Measurements from ENCODE around the gene SLC8A2. TPM values are rescaled to one million over a fixed set of nuclear protein-coding genes. Genes with fewer than 3 reads are reported as not detected.

The SLC8A2 gene
- polyA plus RNA-seq, 1 donor (not counting 4 experiments of a cell fraction or from before 2014, with no cell fraction given): 0.17 TPM

- Histone ChIP-seq H3K4me1 (ENCODE audit: control insufficient read depth, extremely low read depth, insufficient read depth, low read length) (peaks cover 4% of the 10 kb centered on the region), H3K36me3 (ENCODE audit: control insufficient read depth in 2 of 2, extremely low read depth in 1 of 2, insufficient read depth in 2 of 2, low read length in 2 of 2) (no peaks in the 10 kb centered on the region), H3K27me3 (ENCODE audit: control insufficient read depth, extremely low read depth, insufficient read depth, low read length) (peaks cover 76% of the 10 kb centered on the region), H3K9ac (ENCODE audit: control insufficient read depth, extremely low read depth, insufficient read depth, low read length) (no peak overlapping the region), H4K20me1 (ENCODE audit: control insufficient read depth, extremely low read depth, insufficient read depth, low read length) (peaks cover 4% of the 10 kb centered on the region), H3K79me2 (ENCODE audit: control insufficient read depth, insufficient read depth, low read length) (no peaks in the 10 kb centered on the region), H3K9me3 (ENCODE audit: control insufficient read depth, low read depth, low read length) (no peaks in the 10 kb centered on the region), H3K4me3 (ENCODE audit: control insufficient read depth in 2 of 3, extremely low read depth in 1 of 3, insufficient read depth in 2 of 3, low read depth in 1 of 3, low read length in 3 of 3) (no peak overlapping the region), H3K27ac (ENCODE audit: control insufficient read depth, insufficient read depth, low read length) (no peak overlapping the region), H3K4me2 (ENCODE audit: control insufficient read depth, extremely low read depth, insufficient read depth, low read depth, low read length) (no peak overlapping the region), H2AFZ (ENCODE audit: control insufficient read depth, low read length) (no peak overlapping the region), H3K9me1 (ENCODE audit: control insufficient read depth, extremely low read depth, insufficient read depth, low read length) (no peaks in the 10 kb centered on the region)
- TF ChIP-seq CTCF (optimal IDR thresholded peaks at IDR 0.05 in 1 of 3, IDR thresholded peaks at IDR 0.05 in 1 of 3, conservative IDR thresholded peaks at IDR 0.05 in 1 of 3; ENCODE audit: extremely low read depth in 1 of 3, insufficient read depth in 2 of 3, low read length in 3 of 3) (no peak), EZH2 (IDR thresholded peaks at IDR 0.05; ENCODE audit: low read length) (no peak)
- no peak for DNase-seq (ENCODE audit: low read depth, low spot score)
- dilution Hi-C loops (cut with MboI; ENCODE audit: extremely low pct_ligation_motif_present, low sequenced_read_pairs): no loop called here
- FAIRE-seq: no peak
Measured at GRCh38 chr19:47421844-47422395, 49.8 kb downstream of the SLC8A2 start.

DNA sequence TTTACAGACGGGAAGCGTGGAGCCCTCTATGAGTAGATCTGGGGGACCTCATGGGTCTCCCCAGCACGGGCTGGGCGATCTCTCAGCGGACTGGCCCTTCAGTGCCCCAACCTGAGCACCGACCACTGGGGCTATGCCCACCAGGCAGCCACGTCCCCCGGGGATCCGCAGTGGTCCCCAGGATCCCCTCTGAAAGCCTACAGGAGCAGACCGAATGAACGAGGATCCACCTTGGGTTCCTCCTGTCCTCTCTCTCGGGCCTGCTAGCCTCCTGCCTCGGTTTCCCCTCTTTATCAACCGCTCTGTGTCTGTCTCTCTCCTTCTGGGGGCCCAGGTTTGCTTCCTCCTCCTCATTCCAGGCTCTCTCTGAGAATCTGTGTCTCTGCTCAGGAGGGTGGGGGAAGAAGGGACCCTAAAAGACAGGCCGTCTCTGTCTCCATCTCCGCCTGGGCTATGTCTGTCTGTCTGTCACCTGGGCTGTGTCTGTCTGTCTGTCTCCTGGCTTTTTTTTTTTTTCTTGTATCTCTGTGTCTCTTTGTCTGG, 50.4 kb downstream of the SLC8A2 start:
- Histone ChIP-seq H3K9ac (ENCODE audit: control insufficient read depth, extremely low read depth, insufficient read depth, low read length) (no peak overlapping the region), H3K9me3 (ENCODE audit: control insufficient read depth, low read depth, low read length) (no peaks in the 10 kb centered on the region), H4K20me1 (ENCODE audit: control insufficient read depth, extremely low read depth, insufficient read depth, low read length) (peaks cover 4% of the 10 kb centered on the region), H3K9me1 (ENCODE audit: control insufficient read depth, extremely low read depth, insufficient read depth, low read length) (no peaks in the 10 kb centered on the region), H2AFZ (ENCODE audit: control insufficient read depth, low read length) (no peak overlapping the region), H3K4me1 (ENCODE audit: control insufficient read depth, extremely low read depth, insufficient read depth, low read length) (peaks cover 4% of the 10 kb centered on the region), H3K27me3 (ENCODE audit: control insufficient read depth, extremely low read depth, insufficient read depth, low read length) (peaks cover 82% of the 10 kb centered on the region), H3K4me3 (ENCODE audit: control insufficient read depth in 2 of 3, extremely low read depth in 1 of 3, insufficient read depth in 2 of 3, low read depth in 1 of 3, low read length in 3 of 3) (no peak overlapping the region), H3K36me3 (ENCODE audit: control insufficient read depth in 2 of 2, extremely low read depth in 1 of 2, insufficient read depth in 2 of 2, low read length in 2 of 2) (no peaks in the 10 kb centered on the region), H3K79me2 (ENCODE audit: control insufficient read depth, insufficient read depth, low read length) (no peaks in the 10 kb centered on the region), H3K27ac (ENCODE audit: control insufficient read depth, insufficient read depth, low read length) (no peak overlapping the region), H3K4me2 (ENCODE audit: control insufficient read depth, extremely low read depth, insufficient read depth, low read depth, low read length) (no peak overlapping the region)
- DNase-seq (ENCODE audit: low read depth, low spot score): no peak
- FAIRE-seq: no peak
- TF ChIP-seq CTCF (optimal IDR thresholded peaks at IDR 0.05 in 1 of 3, IDR thresholded peaks at IDR 0.05 in 1 of 3, conservative IDR thresholded peaks at IDR 0.05 in 1 of 3; ENCODE audit: extremely low read depth in 1 of 3, insufficient read depth in 2 of 3, low read length in 3 of 3) (no peak), EZH2 (IDR thresholded peaks at IDR 0.05; ENCODE audit: low read length) (peak; percentile 59)
- dilution Hi-C loops (cut with MboI; ENCODE audit: extremely low pct_ligation_motif_present, low sequenced_read_pairs): no loop called here
